Stimulated activated naive CD8-positive, alpha-beta T cell treated with anti-CD3 and anti-CD28 coated beads, Interleukin-15, Interleukin-2, amounts not matched to agents 100 ng/mL and 50 ng/mL, for 24 hours (primary cell): ENCODE measurements around the gene SMIM41.

Source experiments
- H3K27ac Mint-ChIP-seq: one replicate; pipeline ENCODE4 v1.8.0; 2021; ENCODE audit warnings: mild to moderate bottlenecking, mixed read lengths
- H3K27me3 Mint-ChIP-seq: one replicate; pipeline ENCODE4 v1.8.0; 2021; ENCODE audit warnings: mixed read lengths
- H3K36me3 Mint-ChIP-seq: one replicate; pipeline ENCODE4 v1.8.0; 2021; ENCODE audit warnings: low read depth, mixed read lengths
- H3K4me1 Mint-ChIP-seq: one replicate; pipeline ENCODE4 v1.8.0; 2021; ENCODE audit warnings: low read depth, mixed read lengths
- H3K4me3 Mint-ChIP-seq: one replicate; pipeline ENCODE4 v1.8.0; 2021; ENCODE audit warnings: mild to moderate bottlenecking, mixed read lengths
- H3K9me3 Mint-ChIP-seq: one replicate; pipeline ENCODE4 v1.8.0; 2021; ENCODE audit warnings: mixed read lengths

Gene SMIM41

GRCh38 chr12:52148464-52149181 is 69.1 kb downstream of the SMIM41 start:
- Mint-ChIP-seq H3K4me1 (peaks cover 8% of the 10 kb centered on the region), H3K27ac (no peak overlapping the region), H3K27me3 (peaks cover 5% of the 10 kb centered on the region), H3K9me3 (no peaks in the 10 kb centered on the region), H3K4me3 (no peak overlapping the region), H3K36me3 (no peaks in the 10 kb centered on the region)

- Mint-ChIP-seq H3K27ac (no peak overlapping the region), H3K4me1 (peaks cover 8% of the 10 kb centered on the region), H3K4me3 (no peak overlapping the region), H3K27me3 (peaks cover 5% of the 10 kb centered on the region), H3K9me3 (no peaks in the 10 kb centered on the region), H3K36me3 (no peaks in the 10 kb centered on the region)
Observed at GRCh38 chr12:52149182-52149641, 69.7 kb downstream of the SMIM41 start.

- peaks cover 5% of the 10 kb centered on the region for H3K27me3 Mint-ChIP-seq
- H3K36me3 Mint-ChIP-seq, result no peaks in the 10 kb centered on the region
- H3K4me3 Mint-ChIP-seq, result no peak overlapping the region
- H3K4me1 Mint-ChIP-seq, result peaks cover 8% of the 10 kb centered on the region
- no peaks in the 10 kb centered on the region for H3K9me3 Mint-ChIP-seq
- no peak overlapping the region for H3K27ac Mint-ChIP-seq
Observed at GRCh38 chr12:52149651-52150241, 70.2 kb downstream of the SMIM41 start.

- Mint-ChIP-seq H3K4me3 (no peak overlapping the region), H3K9me3 (no peaks in the 10 kb centered on the region), H3K36me3 (no peaks in the 10 kb centered on the region), H3K27ac (no peak overlapping the region), H3K4me1 (peaks cover 18% of the 10 kb centered on the region), H3K27me3 (peaks cover 5% of the 10 kb centered on the region)
Observed at GRCh38 chr12:52151153-52151836, 71.8 kb downstream of the SMIM41 start.

- peaks cover 18% of the 10 kb centered on the region for H3K4me1 Mint-ChIP-seq
- H3K27ac Mint-ChIP-seq, result no peak overlapping the region
- H3K4me3 Mint-ChIP-seq, result peak overlapping the region; percentile 23
Observed at GRCh38 chr12:52151837-52152783, 72.6 kb downstream of the SMIM41 start.

GRCh38 chr12:52152905-52153317 is 73.4 kb downstream of the SMIM41 start:
- Mint-ChIP-seq H3K27ac (no peak overlapping the region), H3K9me3 (no peaks in the 10 kb centered on the region), H3K27me3 (peaks cover 5% of the 10 kb centered on the region), H3K36me3 (no peaks in the 10 kb centered on the region), H3K4me3 (peak overlapping the region; percentile 23), H3K4me1 (peaks cover 18% of the 10 kb centered on the region)

More at GRCh38 chr12:52151837-52152783, 72.6 kb downstream of the SMIM41 start:
- Mint-ChIP-seq H3K36me3 (no peaks in the 10 kb centered on the region), H3K27me3 (peaks cover 5% of the 10 kb centered on the region), H3K9me3 (no peaks in the 10 kb centered on the region)

- H3K27ac Mint-ChIP-seq, result no peak overlapping the region
- H3K36me3 Mint-ChIP-seq, result no peaks in the 10 kb centered on the region
- H3K27me3 Mint-ChIP-seq, result peaks cover 5% of the 10 kb centered on the region
- H3K9me3 Mint-ChIP-seq, result no peaks in the 10 kb centered on the region
- H3K4me3 Mint-ChIP-seq, result no peak overlapping the region
- peaks cover 18% of the 10 kb centered on the region for H3K4me1 Mint-ChIP-seq
Observed at GRCh38 chr12:52155048-52155868, 75.8 kb downstream of the SMIM41 start.

GRCh38 chr12:52156311-52156710 is 76.8 kb downstream of the SMIM41 start:
- Mint-ChIP-seq H3K27ac (no peak overlapping the region), H3K4me3 (no peak overlapping the region), H3K4me1 (peaks cover 21% of the 10 kb centered on the region), H3K27me3 (peaks cover 5% of the 10 kb centered on the region), H3K9me3 (no peaks in the 10 kb centered on the region), H3K36me3 (no peaks in the 10 kb centered on the region)

- H3K27ac Mint-ChIP-seq, result no peak overlapping the region
- no peak overlapping the region for H3K4me3 Mint-ChIP-seq
- no peaks in the 10 kb centered on the region for H3K36me3 Mint-ChIP-seq
- peaks cover 23% of the 10 kb centered on the region for H3K4me1 Mint-ChIP-seq
- H3K9me3 Mint-ChIP-seq, result no peaks in the 10 kb centered on the region
- no peaks in the 10 kb centered on the region for H3K27me3 Mint-ChIP-seq
Observed at GRCh38 chr12:52156757-52157565, 77.5 kb downstream of the SMIM41 start.

- Mint-ChIP-seq H3K27me3 (no peaks in the 10 kb centered on the region), H3K27ac (no peak overlapping the region), H3K4me3 (no peak overlapping the region), H3K4me1 (peaks cover 28% of the 10 kb centered on the region), H3K9me3 (no peaks in the 10 kb centered on the region), H3K36me3 (no peaks in the 10 kb centered on the region)
Observed at GRCh38 chr12:52157566-52158150, 78.2 kb downstream of the SMIM41 start.
